ENCODE data around the gene RBM44. TPM values are rescaled to one million over a fixed set of nuclear protein-coding genes. Genes with fewer than 3 reads are reported as not detected.

RBM44 gene
- total RNA-seq, 1 experiment from 2014 or later, result 0.95 TPM

- Histone ChIP-seq H3K27ac (ENCODE audit: low read depth, low read length, poor library complexity, severe bottlenecking) (peak overlapping the region; percentile 75), H3K4me3 (ENCODE audit: low read depth, low read length, poor library complexity, severe bottlenecking) (no peak overlapping the region), H3K27me3 (replicated peaks; ENCODE audit: insufficient read depth, low read depth, low read length, poor library complexity) (no peaks in the 10 kb centered on the region), H3K4me1 (ENCODE audit: insufficient read depth, low read length, poor library complexity, severe bottlenecking) (peaks cover 11% of the 10 kb centered on the region), H3K9me3 (ENCODE audit: low read depth, low read length, poor library complexity, severe bottlenecking) (no peaks in the 10 kb centered on the region), H3K36me3 (ENCODE audit: insufficient read depth, low read length, poor library complexity, severe bottlenecking) (no peaks in the 10 kb centered on the region)
- no peak for TF ChIP-seq EZH2 (IDR thresholded peaks at IDR 0.05; ENCODE audit: borderline replicate concordance, low read depth, low read length, poor library complexity, severe bottlenecking)
- TF ChIP-seq, protein P1, sequence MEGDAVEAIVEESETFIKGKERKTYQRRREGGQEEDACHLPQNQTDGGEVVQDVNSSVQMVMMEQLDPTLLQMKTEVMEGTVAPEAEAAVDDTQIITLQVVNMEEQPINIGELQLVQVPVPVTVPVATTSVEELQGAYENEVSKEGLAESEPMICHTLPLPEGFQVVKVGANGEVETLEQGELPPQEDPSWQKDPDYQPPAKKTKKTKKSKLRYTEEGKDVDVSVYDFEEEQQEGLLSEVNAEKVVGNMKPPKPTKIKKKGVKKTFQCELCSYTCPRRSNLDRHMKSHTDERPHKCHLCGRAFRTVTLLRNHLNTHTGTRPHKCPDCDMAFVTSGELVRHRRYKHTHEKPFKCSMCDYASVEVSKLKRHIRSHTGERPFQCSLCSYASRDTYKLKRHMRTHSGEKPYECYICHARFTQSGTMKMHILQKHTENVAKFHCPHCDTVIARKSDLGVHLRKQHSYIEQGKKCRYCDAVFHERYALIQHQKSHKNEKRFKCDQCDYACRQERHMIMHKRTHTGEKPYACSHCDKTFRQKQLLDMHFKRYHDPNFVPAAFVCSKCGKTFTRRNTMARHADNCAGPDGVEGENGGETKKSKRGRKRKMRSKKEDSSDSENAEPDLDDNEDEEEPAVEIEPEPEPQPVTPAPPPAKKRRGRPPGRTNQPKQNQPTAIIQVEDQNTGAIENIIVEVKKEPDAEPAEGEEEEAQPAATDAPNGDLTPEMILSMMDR (conservative IDR thresholded peaks at IDR 0.05; ENCODE audit: low read depth, low read length), result no peak
- DNase-seq (ENCODE audit: low spot score), result no peak
- POLR2A ChIA-PET (ENCODE audit: low non-redundant PET), result no interaction called here
- CTCF ChIA-PET, result no interaction called here
- BruUV-seq (replicated peaks), result no TSS peak
- intact Hi-C loops (cut with micrococcal nuclease; ENCODE audit: unreplicated experiment), result no loop called here
Measured at GRCh38 chr2:237877576-237878307, 79.2 kb downstream of the RBM44 start.

GRCh38 chr2:237878321-237879057, 79.9 kb downstream of the RBM44 start:
- ChIA-PET CTCF (no interaction called here), POLR2A (ENCODE audit: low non-redundant PET) (no interaction called here)
- no TSS peak for BruUV-seq (replicated peaks)
- intact Hi-C loops (cut with micrococcal nuclease; ENCODE audit: unreplicated experiment), result no loop called here
- H3K4me3 ChIP-seq (ENCODE audit: low read depth, low read length, poor library complexity, severe bottlenecking), result no peak overlapping the region
- H3K27ac ChIP-seq (ENCODE audit: low read depth, low read length, poor library complexity, severe bottlenecking), result peak overlapping the region; percentile 75
- DNase-seq (ENCODE audit: low spot score), result no peak
- no peaks in the 10 kb centered on the region for H3K27me3 ChIP-seq (replicated peaks; ENCODE audit: insufficient read depth, low read depth, low read length, poor library complexity)
- TF ChIP-seq, protein P1 (conservative IDR thresholded peaks at IDR 0.05; ENCODE audit: low read depth, low read length), result no peak
- TF ChIP-seq EZH2 (IDR thresholded peaks at IDR 0.05; ENCODE audit: borderline replicate concordance, low read depth, low read length, poor library complexity, severe bottlenecking), result no peak
- H3K4me1 ChIP-seq (ENCODE audit: insufficient read depth, low read length, poor library complexity, severe bottlenecking), result peaks cover 11% of the 10 kb centered on the region
- H3K9me3 ChIP-seq (ENCODE audit: low read depth, low read length, poor library complexity, severe bottlenecking), result no peaks in the 10 kb centered on the region
- H3K36me3 ChIP-seq (ENCODE audit: insufficient read depth, low read length, poor library complexity, severe bottlenecking), result no peaks in the 10 kb centered on the region

- Histone ChIP-seq H3K27me3 (replicated peaks; ENCODE audit: insufficient read depth, low read depth, low read length, poor library complexity) (no peaks in the 10 kb centered on the region), H3K4me3 (ENCODE audit: low read depth, low read length, poor library complexity, severe bottlenecking) (no peak overlapping the region), H3K36me3 (ENCODE audit: insufficient read depth, low read length, poor library complexity, severe bottlenecking) (no peaks in the 10 kb centered on the region), H3K27ac (ENCODE audit: low read depth, low read length, poor library complexity, severe bottlenecking) (peak overlapping the region; percentile 75), H3K9me3 (ENCODE audit: low read depth, low read length, poor library complexity, severe bottlenecking) (no peaks in the 10 kb centered on the region), H3K4me1 (ENCODE audit: insufficient read depth, low read length, poor library complexity, severe bottlenecking) (peaks cover 11% of the 10 kb centered on the region)
- intact Hi-C loops (cut with micrococcal nuclease; ENCODE audit: unreplicated experiment), result no loop called here
- POLR2A ChIA-PET (ENCODE audit: low non-redundant PET), result no interaction called here
- BruUV-seq (replicated peaks), result no TSS peak
- DNase-seq (ENCODE audit: low spot score), result peak; percentile 94
- TF ChIP-seq EZH2 (IDR thresholded peaks at IDR 0.05; ENCODE audit: borderline replicate concordance, low read depth, low read length, poor library complexity, severe bottlenecking), result no peak
- TF ChIP-seq, protein P1 (conservative IDR thresholded peaks at IDR 0.05; ENCODE audit: low read depth, low read length), result no peak
- CTCF ChIA-PET, result no interaction called here
Measured at GRCh38 chr2:237879058-237879430, 80.5 kb downstream of the RBM44 start.
